Gastrocnemius medialis (tissue), 4 donors: ENCODE measurements around the gene JAM3. TPM values are rescaled to one million over a fixed set of nuclear protein-coding genes. Genes with fewer than 3 reads are reported as not detected.

ENCODE experiments used
- ATAC-seq, 2 donors: fragments of 150-250 bp; one replicate each; pipeline ENCODE4 v1.9.1; 2016
- DNase-seq, 2 donors: peaks; one replicate each; pipeline ENCODE4 v3.0.0-alpha.2; 2019
- H3K27ac ChIP-seq, 4 donors: fragments of 200-600 bp; sonication (generic); 1 replicate in 1 of 4; 2 replicates in 3 of 4; pipeline ENCODE4 v1.5.1; 2016 to 2018; ENCODE audit warnings: mild to moderate bottlenecking in 2 of 4, moderate library complexity in 1 of 4
- H3K27me3 ChIP-seq, 3 donors: fragments of 200-600 bp; sonication (generic) in 2 of 3; 1 replicate in 1 of 3; 2 replicates in 2 of 3; pipeline versions ENCODE4 v1.5.1 to v1.6.0; 2016 to 2019; ENCODE audit warnings: mild to moderate bottlenecking in 1 of 3, moderate library complexity in 1 of 3
- H3K36me3 ChIP-seq, 2 donors: fragments of 200-600 bp; sonication (generic) in 1 of 2; one replicate each; pipeline ENCODE4 v1.5.1; 2017 to 2018
- H3K4me1 ChIP-seq, 2 donors: fragments of 200-600 bp; sonication (generic) in 1 of 2; one replicate each; pipeline ENCODE4 v1.5.1; 2016 to 2017; ENCODE audit warnings: mild to moderate bottlenecking in 2 of 2
- H3K4me3 ChIP-seq, 4 donors: fragments of 200-600 bp; sonication (generic) in 3 of 4; 1 replicate in 1 of 4; 2 replicates in 3 of 4; pipeline ENCODE4 v1.5.1; 2016 to 2019; ENCODE audit warnings: mild to moderate bottlenecking in 2 of 4
- H3K9me3 ChIP-seq, 3 donors: fragments of 200-600 bp; sonication (generic) in 2 of 3; 1 replicate in 1 of 3; 2 replicates in 2 of 3; pipeline ENCODE4 v1.5.1; 2016 to 2019
- CTCF ChIP-seq, 5 experiments: fragments of 450-650 bp in 3 of 5; fragments of 200-600 bp in 2 of 5; sonication (generic) in 2 of 5; IDR thresholded peaks in 4 of 5; conservative IDR thresholded peaks in 1 of 5; 1 replicate in 4 of 5; 2 replicates in 1 of 5; pipeline ENCODE4 v1.5.1; 2016 to 2019; ENCODE audit warnings: antibody characterized with exemption in 5 of 5, mild to moderate bottlenecking in 3 of 5, moderate library complexity in 3 of 5
- POLR2A ChIP-seq, 2 donors: fragments of 450-650 bp; IDR thresholded peaks; one replicate each; pipeline ENCODE4 v1.6.1; 2017; ENCODE audit warnings: antibody characterized with exemption in 2 of 2, mild to moderate bottlenecking in 2 of 2, moderate library complexity in 2 of 2
- in situ Hi-C, 4 donors: fragments of 200-750 bp; cut with MboI; loops; one replicate each; pipeline versions ENCODE4 v1.15.0 to v1.8.0; 2017; ENCODE audit warnings: low sequenced_read_pairs in 4 of 4
- intact Hi-C: fragments of 100-400 bp; cut with DNase I; formaldehyde crosslinking; loops from one replicate; pipeline ENCODE4 v1.15.1; 2023; ENCODE audit warnings: low total_unique reads
- total RNA-seq, 4 donors: library from RNA; depleted of rRNA; stranded (reverse); fragments of >200 nt; gene quantifications; one replicate each; pipeline versions ENCODE4 v1.1.0 to v1.2.3, GENCODE V29; 2016

JAM3 gene
- total RNA-seq, 4 donors from 2014 or later: 3.5 to 9.7 (median 6.2) TPM

- Histone ChIP-seq H3K9me3 (no peaks in the 10 kb centered on the region), H3K4me1 (no peaks in the 10 kb centered on the region), H3K27me3 (no peaks in the 10 kb centered on the region), H3K27ac (no peak overlapping the region), H3K4me3 (no peak overlapping the region), H3K36me3 (peaks cover 0 to 53% of the 10 kb centered on the region in 2 donors)
- no peak for ATAC-seq
- TF ChIP-seq POLR2A (IDR thresholded peaks at IDR 0.05) (no peak), CTCF (IDR thresholded peaks at IDR 0.05 in 4 of 5, conservative IDR thresholded peaks at IDR 0.05 in 1 of 5) (no peak)
- intact Hi-C loops (no loop called here), in situ Hi-C loops (no loop called here)
- no peak for DNase-seq
These were observed 95.9 kb downstream of the JAM3 start for GRCh38 chr11:134164490-134165370.

GRCh38 chr11:134170177-134170918, 101.5 kb downstream of the JAM3 start:
- Histone ChIP-seq H3K27ac (no peak overlapping the region), H3K4me3 (no peak overlapping the region), H3K9me3 (no peaks in the 10 kb centered on the region), H3K36me3 (peaks cover 0 to 30% of the 10 kb centered on the region in 2 donors), H3K4me1 (no peaks in the 10 kb centered on the region), H3K27me3 (no peaks in the 10 kb centered on the region)
- in situ Hi-C loops (no loop called here), intact Hi-C loops (no loop called here)
- no peak for ATAC-seq
- TF ChIP-seq POLR2A (IDR thresholded peaks at IDR 0.05) (no peak), CTCF (IDR thresholded peaks at IDR 0.05 in 4 of 5, conservative IDR thresholded peaks at IDR 0.05 in 1 of 5) (no peak)
- no peak for DNase-seq

GRCh38 chr11:134170919-134171281, 102.0 kb downstream of the JAM3 start:
- Histone ChIP-seq H3K4me3 (no peak overlapping the region), H3K27ac (no peak overlapping the region), H3K9me3 (no peaks in the 10 kb centered on the region), H3K4me1 (no peaks in the 10 kb centered on the region), H3K36me3 (peaks cover 0 to 31% of the 10 kb centered on the region in 2 donors), H3K27me3 (no peaks in the 10 kb centered on the region)
- no peak for TF ChIP-seq POLR2A (IDR thresholded peaks at IDR 0.05)
- no peak for TF ChIP-seq CTCF (IDR thresholded peaks at IDR 0.05 in 4 of 5, conservative IDR thresholded peaks at IDR 0.05 in 1 of 5)
- no peak for DNase-seq
- in situ Hi-C loops (no loop called here), intact Hi-C loops (no loop called here)
- no peak for ATAC-seq

GRCh38 chr11:134171951-134172350, 103.1 kb downstream of the JAM3 start:
- in situ Hi-C loops (no loop called here), intact Hi-C loops (no loop called here)
- H3K36me3 ChIP-seq: peaks cover 0 to 42% of the 10 kb centered on the region in 2 donors
- TF ChIP-seq POLR2A (IDR thresholded peaks at IDR 0.05) (no peak), CTCF (IDR thresholded peaks at IDR 0.05 in 4 of 5, conservative IDR thresholded peaks at IDR 0.05 in 1 of 5) (no peak)
- H3K4me1 ChIP-seq: no peaks in the 10 kb centered on the region
- DNase-seq (no peak), ATAC-seq (no peak)
- H3K27me3 ChIP-seq: no peaks in the 10 kb centered on the region
- no peak overlapping the region for H3K27ac ChIP-seq
- H3K9me3 ChIP-seq: no peaks in the 10 kb centered on the region
- no peak overlapping the region for H3K4me3 ChIP-seq
